Stimulated activated CD8-positive, alpha-beta memory T cell treated with anti-CD3 and anti-CD28 coated beads, Interleukin-12 subunit alpha, Interleukin-12 subunit beta, amount 100 ng/mL, for 24 hours (primary cell): ENCODE measurements around the gene VSNL1.

Experiments used
- DNase-seq: peaks from one replicate; pipeline ENCODE4 v3.0.0-alpha.2; 2020; ENCODE audit errors: extremely low read depth

VSNL1 gene

DNA sequence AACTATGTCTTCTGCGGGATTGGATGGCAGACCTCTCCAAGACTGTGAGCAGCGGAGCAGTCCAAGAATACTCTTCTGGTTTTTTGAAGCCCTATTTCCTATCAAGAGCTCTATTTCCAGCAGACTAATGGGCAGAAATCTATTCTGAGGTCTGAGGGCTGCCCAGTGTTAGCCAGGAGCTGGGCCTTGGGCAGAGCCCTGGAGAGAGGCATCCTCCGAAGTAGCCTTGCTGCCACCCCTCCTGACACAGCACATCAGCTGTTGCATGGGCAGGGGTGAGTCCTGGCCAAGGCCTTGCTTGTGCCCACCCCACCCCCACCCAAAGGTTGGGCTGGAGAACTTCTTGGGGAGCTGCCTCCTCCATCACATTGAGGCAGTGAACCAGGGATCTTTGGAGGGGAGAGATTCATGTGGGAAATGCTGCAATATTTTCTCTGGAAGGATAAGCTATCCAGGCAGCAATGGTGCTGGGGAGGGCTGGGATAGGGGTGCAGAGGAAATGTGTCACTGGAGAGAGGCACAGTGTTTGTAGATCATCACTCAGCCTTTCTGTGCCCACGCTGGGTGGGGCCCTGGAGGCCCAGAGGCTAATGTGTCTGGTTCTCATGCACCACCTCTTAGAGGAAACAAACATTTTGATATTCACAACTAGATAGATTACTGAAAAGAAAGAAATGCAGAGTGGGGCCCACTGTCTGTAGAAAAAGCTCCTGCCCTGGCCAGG lies 104.7 kb downstream of the VSNL1 start:
- DNase-seq: no peak

DNA sequence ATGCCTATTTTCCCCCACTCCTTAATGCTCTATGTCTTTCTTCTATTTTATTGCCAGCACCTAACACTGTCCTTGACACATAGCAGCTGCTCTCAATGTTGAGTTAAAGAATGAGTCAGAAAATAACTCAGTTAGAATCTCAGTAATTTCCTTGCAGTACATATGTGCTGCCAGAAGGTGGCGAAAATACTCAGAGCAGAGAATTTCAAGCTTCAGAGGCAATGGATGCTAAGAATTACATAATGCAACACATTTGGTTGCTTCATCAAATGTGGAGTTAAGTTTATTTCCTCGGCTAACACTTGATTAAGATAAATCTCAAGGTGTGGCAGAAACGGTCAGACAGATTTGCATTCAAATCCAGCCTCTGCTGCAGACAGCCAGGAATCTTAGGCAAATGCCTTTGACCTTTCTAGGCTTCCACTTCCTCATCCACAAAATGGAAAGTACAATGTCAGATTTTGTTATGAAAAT lies 105.6 kb downstream of the VSNL1 start:
- DNase-seq: peak; percentile 11

DNA sequence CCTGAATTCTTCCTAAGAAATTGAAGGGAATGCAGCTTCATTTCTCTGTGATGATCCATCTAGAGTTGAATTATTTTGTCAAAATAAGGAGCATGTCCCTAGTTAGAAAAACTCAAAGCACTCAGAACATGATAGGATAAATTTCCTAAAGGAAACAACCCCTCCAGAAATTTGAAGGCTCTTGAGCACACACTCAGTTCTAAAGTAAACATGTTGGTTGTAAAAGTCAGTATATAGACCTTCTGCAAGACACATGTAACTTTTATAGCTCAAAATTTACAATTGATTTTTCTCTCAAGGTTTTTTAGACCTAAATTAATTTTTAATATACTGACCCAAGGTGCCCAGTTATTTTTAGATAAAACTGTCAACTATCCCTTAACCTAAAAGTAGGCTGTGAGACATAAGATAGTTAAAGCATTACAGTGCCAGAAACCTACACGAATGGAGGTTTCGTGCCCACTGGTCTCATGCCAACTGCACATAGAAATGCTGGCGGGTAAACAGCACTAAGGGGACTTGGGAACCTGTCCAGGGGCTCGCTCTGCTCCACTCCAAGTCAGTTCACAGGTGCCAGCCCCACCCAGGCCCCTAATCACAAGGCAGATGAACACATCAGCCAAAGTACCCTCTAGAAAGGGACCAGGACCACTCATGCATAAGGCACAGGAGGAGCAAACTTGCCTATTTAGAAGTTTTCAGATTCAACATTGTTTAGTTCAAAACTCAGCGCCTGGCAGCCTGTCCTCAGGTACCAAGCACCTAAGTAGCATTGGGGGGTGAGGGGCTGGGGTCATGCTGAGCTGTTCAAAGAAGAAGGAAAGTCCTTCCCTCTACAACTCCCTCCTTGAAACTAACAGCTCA lies 106.6 kb downstream of the VSNL1 start:
- DNase-seq: no peak

DNA sequence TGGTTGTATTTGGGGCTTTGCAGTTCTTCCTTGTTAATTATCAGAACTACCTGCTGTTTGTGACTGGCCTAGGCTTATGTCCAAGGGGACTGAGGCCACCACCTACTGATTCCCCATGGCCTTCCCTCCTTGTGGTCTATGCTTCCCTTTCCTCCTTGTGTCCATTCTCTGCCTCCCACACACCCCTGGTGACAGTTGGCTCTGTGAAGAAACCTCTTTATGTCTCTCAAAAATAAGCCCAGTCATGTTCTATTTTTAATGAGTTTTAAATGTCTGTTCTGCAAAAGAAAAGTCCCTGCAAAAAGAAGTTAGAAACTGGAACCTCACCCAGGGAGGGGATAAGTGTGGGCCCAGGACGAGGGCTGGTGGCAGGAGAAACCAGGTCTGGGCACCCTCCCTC lies 108.1 kb downstream of the VSNL1 start:
- DNase-seq: no peak

DNA sequence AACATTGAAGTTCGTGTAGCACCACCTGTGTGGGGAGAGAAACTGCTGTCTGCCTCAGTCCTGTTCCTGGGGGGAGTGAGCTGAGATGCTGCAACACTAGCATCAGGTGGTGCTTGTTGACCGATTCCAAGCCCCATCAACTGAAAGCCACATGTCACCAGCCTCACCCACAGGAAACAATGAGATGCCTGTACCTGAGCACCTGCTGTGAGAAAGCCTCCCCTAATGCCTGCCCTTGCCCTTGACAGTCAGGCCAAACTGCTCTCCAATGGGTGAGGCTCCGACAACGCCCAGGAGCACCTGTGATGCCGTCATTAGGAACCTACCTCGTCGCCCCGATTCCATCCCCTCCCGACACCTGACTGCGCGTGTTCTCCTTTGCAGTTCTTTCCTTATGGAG lies 108.5 kb downstream of the VSNL1 start:
- no peak for DNase-seq

GRCh38 chr2:17652681-17653394 lies 112.3 kb downstream of the VSNL1 start:
- no peak for DNase-seq

DNA sequence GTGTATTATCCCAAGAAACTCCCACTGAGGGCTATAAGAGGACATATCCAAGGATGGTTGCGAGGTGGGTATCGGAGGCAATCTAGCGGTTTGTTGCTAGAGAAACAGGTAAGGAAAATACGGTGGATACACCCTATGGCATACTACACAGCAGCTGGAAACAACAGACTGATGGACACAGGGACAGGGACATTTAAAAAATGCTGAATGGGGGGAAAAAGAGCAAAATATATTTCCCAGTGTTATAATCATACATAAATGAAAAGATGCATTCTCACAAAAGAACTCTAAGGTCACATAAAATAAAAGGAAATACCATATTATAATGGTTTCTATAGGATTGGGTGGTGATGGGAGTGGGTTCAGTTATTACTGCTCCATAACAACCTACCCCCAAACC lies 117.3 kb downstream of the VSNL1 start:
- DNase-seq: no peak

DNA sequence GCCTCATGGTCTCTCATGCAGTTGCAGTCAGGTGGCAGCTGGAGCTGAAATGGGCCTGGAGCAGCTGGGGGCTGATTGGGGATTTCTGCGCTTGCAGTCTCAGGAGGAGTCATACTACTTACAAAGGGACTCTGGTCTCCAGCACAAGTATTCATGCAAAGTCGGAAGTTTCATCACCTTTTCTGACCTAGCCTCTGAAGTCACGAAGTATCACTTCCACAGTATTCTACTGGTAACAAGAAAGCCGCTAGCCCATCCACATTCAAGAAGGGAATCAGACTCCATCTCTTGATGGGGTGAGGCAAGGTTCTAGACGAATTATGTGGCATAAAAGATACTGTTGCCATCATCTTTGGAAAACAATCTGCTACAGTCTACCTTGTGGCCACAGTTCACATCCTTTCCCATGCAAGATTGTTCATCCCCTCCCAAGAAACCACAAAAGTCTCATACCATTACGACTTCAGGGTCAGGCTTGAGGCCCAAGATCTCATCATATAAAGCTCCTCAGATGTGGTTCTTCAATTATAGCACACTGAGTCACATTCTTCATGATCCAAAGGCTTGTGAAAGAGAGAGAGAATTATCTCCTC lies 117.9 kb downstream of the VSNL1 start:
- DNase-seq: no peak

DNA sequence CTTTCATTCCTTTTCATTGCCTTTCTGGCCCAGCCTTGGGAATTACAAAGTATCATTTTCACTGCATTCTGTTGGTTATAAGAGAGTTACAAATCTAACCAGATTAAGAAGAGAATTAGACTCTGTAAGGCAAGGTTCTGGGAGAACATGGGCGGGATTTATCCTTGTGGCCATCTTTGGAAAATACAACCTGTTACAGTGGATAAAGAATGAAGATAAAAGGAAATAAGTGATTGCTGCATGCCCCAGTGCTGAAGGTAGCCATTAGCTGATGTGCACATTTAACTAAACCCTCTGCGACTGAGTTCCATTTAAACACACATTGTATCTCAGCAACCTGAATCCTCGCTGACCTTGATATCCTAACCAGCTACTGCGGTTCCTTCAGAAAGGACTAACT lies 119.7 kb downstream of the VSNL1 start:
- DNase-seq: no peak

DNA sequence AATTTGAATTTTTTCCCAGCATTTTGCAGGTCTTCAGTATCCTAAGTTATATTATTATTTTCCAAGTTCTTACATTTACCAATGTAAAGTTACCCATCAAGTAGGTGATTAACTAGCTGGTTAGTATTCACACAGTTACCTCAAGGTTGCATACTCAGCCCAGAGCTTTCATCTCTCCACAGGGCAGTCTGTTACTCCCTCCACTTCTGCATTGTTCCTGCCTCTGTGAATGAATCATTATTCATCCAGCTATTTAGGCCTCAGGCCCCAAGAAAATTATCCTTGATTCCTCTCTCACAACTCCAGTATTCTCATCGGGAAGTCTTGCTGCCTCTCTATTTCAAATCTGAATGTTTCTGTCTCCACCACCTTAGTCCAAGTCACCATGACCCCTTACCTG lies 121.0 kb downstream of the VSNL1 start:
- no peak for DNase-seq

- no peak for DNase-seq
Measured at GRCh38 chr2:17662723-17663122, 122.2 kb downstream of the VSNL1 start.

GRCh38 chr2:17664534-17664933 lies 124.0 kb downstream of the VSNL1 start:
- no peak for DNase-seq

GRCh38 chr2:17667898-17668297 lies 127.4 kb downstream of the VSNL1 start:
- no peak for DNase-seq

GRCh38 chr2:17672583-17673317 lies 132.3 kb downstream of the VSNL1 start:
- DNase-seq: no peak

GRCh38 chr2:17674817-17675216 lies 134.3 kb downstream of the VSNL1 start:
- DNase-seq: no peak

GRCh38 chr2:17680119-17680518 lies 139.6 kb downstream of the VSNL1 start:
- no peak for DNase-seq

- no peak for DNase-seq
Measured at GRCh38 chr2:17682098-17682857, 141.8 kb downstream of the VSNL1 start.

GRCh38 chr2:17683981-17684380 lies 143.5 kb downstream of the VSNL1 start:
- no peak for DNase-seq

DNA sequence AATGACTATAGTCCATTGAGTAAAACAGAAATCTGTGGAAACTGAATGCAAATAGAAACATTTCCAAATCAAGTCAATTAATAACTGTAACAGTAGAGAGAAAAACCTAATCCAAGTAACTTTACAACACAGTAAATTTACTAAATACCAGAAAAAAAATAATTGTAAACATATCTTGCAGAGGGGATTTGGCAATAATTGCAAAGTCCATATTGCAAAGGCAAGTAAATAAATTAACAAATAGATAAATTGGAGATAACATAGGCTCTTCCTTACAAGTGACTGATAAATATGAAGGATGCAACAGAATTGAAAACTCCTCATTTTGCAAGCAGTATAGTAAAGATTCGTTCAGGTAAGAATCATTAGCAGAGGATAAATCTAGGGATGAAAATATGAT lies 148.1 kb downstream of the VSNL1 start:
- no peak for DNase-seq

GRCh38 chr2:17689010-17689409 lies 148.5 kb downstream of the VSNL1 start:
- no peak for DNase-seq

DNA sequence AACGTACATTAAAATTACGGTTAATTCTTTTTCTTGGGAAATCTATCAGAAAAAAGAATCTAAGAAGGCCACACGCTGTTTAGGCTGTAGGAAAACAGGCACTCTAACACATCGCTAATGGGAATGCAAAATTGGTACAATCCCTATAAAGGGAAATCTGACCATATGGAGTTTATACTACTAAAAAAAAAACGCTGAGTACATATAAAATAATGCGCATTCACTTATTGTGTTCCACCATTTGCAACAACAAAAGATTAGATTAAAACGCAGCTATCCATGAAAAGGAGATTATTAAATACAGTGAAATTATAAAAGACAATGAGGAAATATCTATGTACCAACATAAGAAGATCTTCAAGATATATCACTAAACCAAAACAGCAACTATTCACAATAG lies 150.3 kb downstream of the VSNL1 start:
- no peak for DNase-seq
